Endothelial cell of umbilical vein (primary cell): Measurements from ENCODE around the gene SFR1.

ENCODE experiments used
- CTCF ChIP-seq, 2 donors: IDR thresholded peaks; 1 replicate in 1 of 2; 2 replicates in 1 of 2; pipeline ENCODE4 v1.5.1; 2011; ENCODE audit warnings: low read length in 2 of 2, mild to moderate bottlenecking in 2 of 2, moderate library complexity in 2 of 2, control low read depth in 1 of 2, inconsistent platforms in 1 of 2, low read depth in 1 of 2; ENCODE audit not compliant: insufficient read depth in 1 of 2; ENCODE audit errors: extremely low read depth in 1 of 2
- EZH2 ChIP-seq: IDR thresholded peaks from 2 replicates; pipeline ENCODE4 v1.6.1; 2012; ENCODE audit warnings: borderline replicate concordance, low read depth, mild to moderate bottlenecking, moderate library complexity, low read length, inconsistent platforms; ENCODE audit not compliant: severe bottlenecking
- FOS ChIP-seq: IDR thresholded peaks from 2 replicates; pipeline ENCODE4 v1.6.1; 2011; ENCODE audit warnings: mild to moderate bottlenecking, low read length, moderate library complexity, borderline replicate concordance; ENCODE audit not compliant: insufficient read depth
- MAX ChIP-seq: IDR thresholded peaks from 2 replicates; pipeline ENCODE4 v1.6.1; 2011; ENCODE audit not compliant: insufficient read depth, insufficient read length
- MYC ChIP-seq: IDR thresholded peaks from one replicate; pipeline ENCODE4 v1.6.1; 2011; ENCODE audit warnings: mild to moderate bottlenecking, low read depth, low read length
- POLR2A ChIP-seq: IDR thresholded peaks from 2 replicates; pipeline ENCODE4 v1.6.1; 2012; ENCODE audit warnings: low read depth, mild to moderate bottlenecking, control low read depth, low read length
- POLR2AphosphoS5 ChIP-seq: IDR thresholded peaks from 2 replicates; pipeline ENCODE4 v1.6.1; 2012; ENCODE audit warnings: low read depth, mild to moderate bottlenecking, control low read depth, low read length, moderate library complexity; ENCODE audit not compliant: insufficient read depth

GRCh38 chr10:104100795-104101194 lies 21.2 kb upstream of the SFR1 start:
- TF ChIP-seq CTCF (IDR thresholded peaks at IDR 0.05; ENCODE audit: extremely low read depth in 1 of 2, insufficient read depth in 1 of 2, low read depth in 1 of 2, low read length in 2 of 2) (no peak), EZH2 (no peak), POLR2A (no peak), FOS (no peak), MAX (no peak), POLR2AphosphoS5 (no peak), MYC (no peak)
